HepG2 (cell line): Measurements from ENCODE around the gene CD4. TPM values are rescaled to one million over a fixed set of nuclear protein-coding genes. Genes with fewer than 3 reads are reported as not detected.

Source experiments
- AHR ChIP-seq: IDR thresholded peaks from 2 replicates; pipeline ENCODE4 v1.6.1; 2018; ENCODE audit warnings: missing genetic modification reagents, missing compliant biosample characterization
- ARHGAP35 ChIP-seq: sonication (generic); formaldehyde crosslinking; IDR thresholded peaks from 2 replicates; pipeline ENCODE4 v1.9.0; 2022; ENCODE audit warnings: mild to moderate bottlenecking, inconsistent platforms, moderate library complexity, missing genetic modification reagents, borderline replicate concordance
- KDM3A ChIP-seq: IDR thresholded peaks from 2 replicates; pipeline ENCODE4 v1.6.1; 2018; ENCODE audit warnings: low read depth, missing compliant biosample characterization
- NONO ChIP-seq, 2 experiments: fragments of 450-650 bp in 1 of 2; sonication (generic) in 1 of 2; formaldehyde crosslinking in 1 of 2; IDR thresholded peaks in 1 of 2; conservative IDR thresholded peaks in 1 of 2; 2 replicates each; pipeline versions ENCODE4 v1.6.1 to v1.8.0; 2017 to 2022; ENCODE audit warnings: mild to moderate bottlenecking in 1 of 2, missing genetic modification reagents in 1 of 2, moderate library complexity in 1 of 2
- PHF8 ChIP-seq: sonication (generic); formaldehyde crosslinking; IDR thresholded peaks from 2 replicates; pipeline ENCODE4 v1.5.0; 2020; ENCODE audit warnings: missing genetic modification reagents
- SMAD3 ChIP-seq: sonication (generic); formaldehyde crosslinking; IDR thresholded peaks from 2 replicates; pipeline ENCODE4 v1.4.0; 2020; ENCODE audit warnings: missing genetic modification reagents
- ZBTB38 ChIP-seq: sonication (generic); formaldehyde crosslinking; IDR thresholded peaks from 2 replicates; pipeline ENCODE4 v1.5.1; 2020; ENCODE audit warnings: mild to moderate bottlenecking, missing genetic modification reagents
- ZEB1 ChIP-seq: IDR thresholded peaks from 2 replicates; pipeline ENCODE4 v1.6.1; 2012; ENCODE audit warnings: mild to moderate bottlenecking, low read depth, inconsistent platforms; ENCODE audit not compliant: insufficient replicate concordance
- ZNF317 ChIP-seq: sonication (generic); formaldehyde crosslinking; IDR thresholded peaks from 2 replicates; pipeline ENCODE4 v1.5.0; 2020; ENCODE audit warnings: mild to moderate bottlenecking, missing genetic modification reagents
- ZNF501 ChIP-seq: sonication (generic); formaldehyde crosslinking; IDR thresholded peaks from 2 replicates; pipeline ENCODE4 v1.5.1; 2020; ENCODE audit warnings: mild to moderate bottlenecking, moderate library complexity, missing genetic modification reagents
- ZNF543 ChIP-seq: sonication (generic); formaldehyde crosslinking; IDR thresholded peaks from 2 replicates; pipeline ENCODE4 v1.4.0; 2020; ENCODE audit warnings: mild to moderate bottlenecking, missing genetic modification reagents
- ZSCAN29 ChIP-seq: sonication (generic); formaldehyde crosslinking; conservative IDR thresholded peaks from 2 replicates; pipeline ENCODE4 v1.4.0; 2020; ENCODE audit warnings: mild to moderate bottlenecking, missing genetic modification reagents
- polyA plus RNA-seq, 8 experiments: library from polyadenylated mRNA; depleted of rRNA in 3 of 8; stranded (reverse) in 7 of 8; unstranded in 1 of 8; fragments of >200 nt; fragmentation: Illumina TruSeq in 4 of 8; extraction: Trizol in 4 of 8; gene quantifications; 2 replicates each; pipeline versions ENCODE4 v1.2.1 to v1.2.3, GENCODE V29; 2011 to 2016; ENCODE audit warnings: low read depth in 4 of 8, missing spikeins in 1 of 8, mixed read lengths in 1 of 8; ENCODE audit not compliant: insufficient read depth in 1 of 8
- total RNA-seq, 5 experiments: library from RNA; depleted of rRNA; stranded (reverse); fragments of >200 nt; fragmentation: Illumina TruSeq; extraction: Trizol; gene quantifications; 2 replicates each; pipeline ENCODE4 v1.2.3, GENCODE V29; 2016; ENCODE audit warnings: low read depth in 1 of 5
- TF ChIP-seq, protein P1 (sequence below): sonication (generic); formaldehyde crosslinking; IDR thresholded peaks from 2 replicates; pipeline ENCODE4 v1.5.1; 2020; ENCODE audit warnings: mild to moderate bottlenecking, missing genetic modification reagents, borderline replicate concordance
- TF ChIP-seq, protein P2 (sequence below): sonication (generic); formaldehyde crosslinking; IDR thresholded peaks from 2 replicates; pipeline ENCODE4 v1.4.0; 2020; ENCODE audit warnings: mild to moderate bottlenecking, missing genetic modification reagents, borderline replicate concordance
- TF ChIP-seq, protein P3 (sequence below): sonication (generic); formaldehyde crosslinking; IDR thresholded peaks from 2 replicates; pipeline ENCODE4 v1.4.0; 2020; ENCODE audit warnings: mild to moderate bottlenecking, missing genetic modification reagents
- TF ChIP-seq, protein P4 (sequence below): IDR thresholded peaks from 2 replicates; pipeline ENCODE4 v1.6.1; 2018; ENCODE audit warnings: missing genetic modification reagents, mild to moderate bottlenecking, missing compliant biosample characterization

Gene CD4
- total and polyA plus RNA-seq, 2 of the 13 experiments (the other 11 are each of a cell fraction or from before 2014, with no cell fraction given) = 0.07 to 0.95 TPM

DNA sequence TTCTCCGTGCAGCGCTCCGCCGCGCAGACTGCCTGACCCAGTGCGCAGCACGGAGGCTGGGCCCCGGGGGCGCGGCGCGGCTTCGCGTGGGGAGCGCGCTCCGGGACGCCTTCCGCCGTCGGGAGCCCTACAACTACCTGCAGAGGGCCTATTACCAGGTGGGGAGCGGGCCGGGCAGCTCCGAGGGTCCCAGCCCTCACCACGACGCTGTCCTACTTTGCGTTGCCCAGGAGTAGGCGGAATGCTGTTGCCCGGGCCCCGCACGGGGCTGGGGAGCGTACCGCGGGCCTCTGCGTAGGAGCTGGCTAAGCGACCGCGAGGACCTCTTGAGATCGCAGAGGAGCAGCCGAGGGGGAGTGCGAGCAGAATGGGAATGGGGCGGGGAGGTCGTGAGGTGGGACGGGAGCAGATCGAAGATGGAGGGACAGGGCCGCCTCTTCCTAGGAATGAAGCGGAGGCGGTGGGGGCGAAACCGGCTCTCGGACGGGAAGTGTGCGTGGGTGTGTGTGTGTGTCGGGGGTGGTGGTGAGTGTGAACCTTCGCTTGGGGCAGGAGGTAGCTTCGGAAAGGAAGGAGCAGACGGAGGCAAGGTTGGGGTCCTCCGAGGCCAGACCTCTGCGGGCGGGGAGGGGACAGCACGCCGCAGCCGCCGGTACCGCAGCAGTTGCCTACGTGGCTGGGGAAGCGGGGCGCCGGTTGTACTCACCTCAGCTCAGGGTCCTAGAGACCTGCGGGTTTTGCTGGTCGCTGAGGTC, 39.6 kb downstream of the CD4 start (continued):
- TF ChIP-seq, protein P1, sequence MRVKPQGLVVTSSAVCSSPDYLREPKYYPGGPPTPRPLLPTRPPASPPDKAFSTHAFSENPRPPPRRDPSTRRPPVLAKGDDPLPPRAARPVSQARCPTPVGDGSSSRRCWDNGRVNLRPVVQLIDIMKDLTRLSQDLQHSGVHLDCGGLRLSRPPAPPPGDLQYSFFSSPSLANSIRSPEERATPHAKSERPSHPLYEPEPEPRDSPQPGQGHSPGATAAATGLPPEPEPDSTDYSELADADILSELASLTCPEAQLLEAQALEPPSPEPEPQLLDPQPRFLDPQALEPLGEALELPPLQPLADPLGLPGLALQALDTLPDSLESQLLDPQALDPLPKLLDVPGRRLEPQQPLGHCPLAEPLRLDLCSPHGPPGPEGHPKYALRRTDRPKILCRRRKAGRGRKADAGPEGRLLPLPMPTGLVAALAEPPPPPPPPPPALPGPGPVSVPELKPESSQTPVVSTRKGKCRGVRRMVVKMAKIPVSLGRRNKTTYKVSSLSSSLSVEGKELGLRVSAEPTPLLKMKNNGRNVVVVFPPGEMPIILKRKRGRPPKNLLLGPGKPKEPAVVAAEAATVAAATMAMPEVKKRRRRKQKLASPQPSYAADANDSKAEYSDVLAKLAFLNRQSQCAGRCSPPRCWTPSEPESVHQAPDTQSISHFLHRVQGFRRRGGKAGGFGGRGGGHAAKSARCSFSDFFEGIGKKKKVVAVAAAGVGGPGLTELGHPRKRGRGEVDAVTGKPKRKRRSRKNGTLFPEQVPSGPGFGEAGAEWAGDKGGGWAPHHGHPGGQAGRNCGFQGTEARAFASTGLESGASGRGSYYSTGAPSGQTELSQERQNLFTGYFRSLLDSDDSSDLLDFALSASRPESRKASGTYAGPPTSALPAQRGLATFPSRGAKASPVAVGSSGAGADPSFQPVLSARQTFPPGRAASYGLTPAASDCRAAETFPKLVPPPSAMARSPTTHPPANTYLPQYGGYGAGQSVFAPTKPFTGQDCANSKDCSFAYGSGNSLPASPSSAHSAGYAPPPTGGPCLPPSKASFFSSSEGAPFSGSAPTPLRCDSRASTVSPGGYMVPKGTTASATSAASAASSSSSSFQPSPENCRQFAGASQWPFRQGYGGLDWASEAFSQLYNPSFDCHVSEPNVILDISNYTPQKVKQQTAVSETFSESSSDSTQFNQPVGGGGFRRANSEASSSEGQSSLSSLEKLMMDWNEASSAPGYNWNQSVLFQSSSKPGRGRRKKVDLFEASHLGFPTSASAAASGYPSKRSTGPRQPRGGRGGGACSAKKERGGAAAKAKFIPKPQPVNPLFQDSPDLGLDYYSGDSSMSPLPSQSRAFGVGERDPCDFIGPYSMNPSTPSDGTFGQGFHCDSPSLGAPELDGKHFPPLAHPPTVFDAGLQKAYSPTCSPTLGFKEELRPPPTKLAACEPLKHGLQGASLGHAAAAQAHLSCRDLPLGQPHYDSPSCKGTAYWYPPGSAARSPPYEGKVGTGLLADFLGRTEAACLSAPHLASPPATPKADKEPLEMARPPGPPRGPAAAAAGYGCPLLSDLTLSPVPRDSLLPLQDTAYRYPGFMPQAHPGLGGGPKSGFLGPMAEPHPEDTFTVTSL (CRISPR knock-in tag) = 0 out of 2 replicates have a peak, but pooled peaks have one; percentile 55
- TF ChIP-seq, protein P2, sequence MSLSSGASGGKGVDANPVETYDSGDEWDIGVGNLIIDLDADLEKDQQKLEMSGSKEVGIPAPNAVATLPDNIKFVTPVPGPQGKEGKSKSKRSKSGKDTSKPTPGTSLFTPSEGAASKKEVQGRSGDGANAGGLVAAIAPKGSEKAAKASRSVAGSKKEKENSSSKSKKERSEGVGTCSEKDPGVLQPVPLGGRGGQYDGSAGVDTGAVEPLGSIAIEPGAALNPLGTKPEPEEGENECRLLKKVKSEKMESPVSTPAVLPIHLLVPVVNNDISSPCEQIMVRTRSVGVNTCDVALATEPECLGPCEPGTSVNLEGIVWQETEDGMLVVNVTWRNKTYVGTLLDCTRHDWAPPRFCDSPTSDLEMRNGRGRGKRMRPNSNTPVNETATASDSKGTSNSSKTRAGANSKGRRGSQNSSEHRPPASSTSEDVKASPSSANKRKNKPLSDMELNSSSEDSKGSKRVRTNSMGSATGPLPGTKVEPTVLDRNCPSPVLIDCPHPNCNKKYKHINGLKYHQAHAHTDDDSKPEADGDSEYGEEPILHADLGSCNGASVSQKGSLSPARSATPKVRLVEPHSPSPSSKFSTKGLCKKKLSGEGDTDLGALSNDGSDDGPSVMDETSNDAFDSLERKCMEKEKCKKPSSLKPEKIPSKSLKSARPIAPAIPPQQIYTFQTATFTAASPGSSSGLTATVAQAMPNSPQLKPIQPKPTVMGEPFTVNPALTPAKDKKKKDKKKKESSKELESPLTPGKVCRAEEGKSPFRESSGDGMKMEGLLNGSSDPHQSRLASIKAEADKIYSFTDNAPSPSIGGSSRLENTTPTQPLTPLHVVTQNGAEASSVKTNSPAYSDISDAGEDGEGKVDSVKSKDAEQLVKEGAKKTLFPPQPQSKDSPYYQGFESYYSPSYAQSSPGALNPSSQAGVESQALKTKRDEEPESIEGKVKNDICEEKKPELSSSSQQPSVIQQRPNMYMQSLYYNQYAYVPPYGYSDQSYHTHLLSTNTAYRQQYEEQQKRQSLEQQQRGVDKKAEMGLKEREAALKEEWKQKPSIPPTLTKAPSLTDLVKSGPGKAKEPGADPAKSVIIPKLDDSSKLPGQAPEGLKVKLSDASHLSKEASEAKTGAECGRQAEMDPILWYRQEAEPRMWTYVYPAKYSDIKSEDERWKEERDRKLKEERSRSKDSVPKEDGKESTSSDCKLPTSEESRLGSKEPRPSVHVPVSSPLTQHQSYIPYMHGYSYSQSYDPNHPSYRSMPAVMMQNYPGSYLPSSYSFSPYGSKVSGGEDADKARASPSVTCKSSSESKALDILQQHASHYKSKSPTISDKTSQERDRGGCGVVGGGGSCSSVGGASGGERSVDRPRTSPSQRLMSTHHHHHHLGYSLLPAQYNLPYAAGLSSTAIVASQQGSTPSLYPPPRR (CRISPR knock-in tag) = no peak; the same call in 1 of the 2 replicates
- TF ChIP-seq ZBTB38 (CRISPR knock-in tag) (0 out of 2 replicates have a peak, but pooled peaks have one; percentile 24), ZNF543 (CRISPR knock-in tag) (peak; percentile 55; the same call in 1 of the 2 replicates), ZSCAN29 (CRISPR knock-in tag) (0 out of 2 replicates have a peak, but pooled peaks have one; percentile 36), ZEB1 (no peak), SMAD3 (CRISPR knock-in tag) (no peak), ZNF501 (CRISPR knock-in tag) (peak; percentile 80; the same call in 1 of the 2 replicates), AHR (no peak), ZNF317 (CRISPR knock-in tag) (peak; percentile 51; the same call in 1 of the 2 replicates), ARHGAP35 (CRISPR knock-in tag) (no peak), NONO (IDR thresholded peaks at IDR 0.05) (no peak), NONO (CRISPR knock-in tag; conservative IDR thresholded peaks at IDR 0.05) (0 out of 2 replicates have a peak, but pooled peaks have one; percentile 32), KDM3A (no peak; the same call in 1 of the 2 replicates), PHF8 (CRISPR knock-in tag) (peak; percentile 68; the same call in 1 of the 2 replicates)
- TF ChIP-seq, protein P3, sequence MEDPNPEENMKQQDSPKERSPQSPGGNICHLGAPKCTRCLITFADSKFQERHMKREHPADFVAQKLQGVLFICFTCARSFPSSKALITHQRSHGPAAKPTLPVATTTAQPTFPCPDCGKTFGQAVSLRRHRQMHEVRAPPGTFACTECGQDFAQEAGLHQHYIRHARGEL (CRISPR knock-in tag) = no peak
- TF ChIP-seq, protein P4, sequence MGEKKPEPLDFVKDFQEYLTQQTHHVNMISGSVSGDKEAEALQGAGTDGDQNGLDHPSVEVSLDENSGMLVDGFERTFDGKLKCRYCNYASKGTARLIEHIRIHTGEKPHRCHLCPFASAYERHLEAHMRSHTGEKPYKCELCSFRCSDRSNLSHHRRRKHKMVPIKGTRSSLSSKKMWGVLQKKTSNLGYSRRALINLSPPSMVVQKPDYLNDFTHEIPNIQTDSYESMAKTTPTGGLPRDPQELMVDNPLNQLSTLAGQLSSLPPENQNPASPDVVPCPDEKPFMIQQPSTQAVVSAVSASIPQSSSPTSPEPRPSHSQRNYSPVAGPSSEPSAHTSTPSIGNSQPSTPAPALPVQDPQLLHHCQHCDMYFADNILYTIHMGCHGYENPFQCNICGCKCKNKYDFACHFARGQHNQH (CRISPR knock-in tag) = 0 out of 2 replicates have a peak, but pooled peaks have one; percentile 21
